HCT116 (cell line): ENCODE data around the gene MYRF. TPM values are rescaled to one million over a fixed set of nuclear protein-coding genes. Genes with fewer than 3 reads are reported as not detected.

Source experiments
- ATAC-seq: fragments of 200-7000 bp; cut with Tn5 transposase; 2 replicates; pipeline ENCODE4 v1.9.1; 2020; ENCODE audit warnings: mild to moderate bottlenecking, moderate library complexity
- BruUV-seq: library from RNA; stranded (reverse); fragments of 400-500 nt; replicated peaks from 2 replicates; lab custom pipeline; 2021; lab: Mats Ljungman, UMichigan
- CTCF ChIA-PET: fragments of 300-600 bp; sonication (Branson Sonifier 250); formaldehyde crosslinking; loops from one replicate; lab custom pipeline; 2021; ENCODE audit warnings: antibody characterized with exemption; lab: Charles Lee
- POLR2A ChIA-PET: fragments of 300-600, 350-600 bp; sonication (Branson Sonifier 250); formaldehyde crosslinking; loops from one replicate; lab custom pipeline; 2021; ENCODE audit warnings: antibody characterized with exemption; lab: Charles Lee
- RAD21 ChIA-PET, 2 experiments: fragments of 300-600 bp; sonication (Branson Sonifier 250); formaldehyde crosslinking; loops; one replicate each; lab custom pipeline; 2023; ENCODE audit warnings: low total read pairs in 2 of 2; ENCODE audit not compliant: uncharacterized antibody in 2 of 2, unreplicated experiment in 2 of 2, low non-redundant PET in 1 of 2; lab: Charles Lee
- DNase-seq: peaks from one replicate; pipeline ENCODE4 v3.0.0-alpha.2; 2010; ENCODE audit warnings: low read depth, low spot score
- H2AFZ ChIP-seq: fragments of 200-600 bp; shearing (Covaris generic), sonication (generic); 2 replicates; pipeline ENCODE4 v1.6.1; 2017; ENCODE audit warnings: low read depth, mixed run types, mixed read lengths, antibody characterized with exemption, low read length; ENCODE audit not compliant: poor library complexity, severe bottlenecking
- H3K27ac ChIP-seq: 2 replicates; pipeline ENCODE4 v1.5.1; 2012; ENCODE audit warnings: low read depth, low read length
- H3K27me3 ChIP-seq: fragments of 200-600 bp; sonication (generic); 2 replicates; pipeline ENCODE4 v1.6.1; 2016; ENCODE audit warnings: mixed run types, low read length, mixed read lengths; ENCODE audit not compliant: insufficient read depth
- H3K36me3 ChIP-seq, 2 experiments: fragments of 200-500 bp in 1 of 2; fragments of 200-600 bp in 1 of 2; sonication (Bioruptor generic) in 1 of 2; sonication (generic) in 1 of 2; 2 replicates each; pipeline versions ENCODE4 v1.5.1 to v1.6.1; 2014 to 2016; ENCODE audit warnings: low read length in 2 of 2, inconsistent platforms in 1 of 2, mixed read lengths in 1 of 2, mixed run types in 1 of 2; ENCODE audit not compliant: insufficient read depth in 2 of 2, control insufficient read depth in 1 of 2
- H3K4me1 ChIP-seq, 2 experiments: fragments of 200-600 bp in 1 of 2; sonication (generic) in 1 of 2; 2 replicates each; pipeline versions ENCODE4 v1.5.1 to v1.6.1; 2012 to 2017; ENCODE audit warnings: low read length in 2 of 2, inconsistent platforms in 1 of 2, mild to moderate bottlenecking in 1 of 2, mixed read lengths in 1 of 2, mixed run types in 1 of 2, moderate library complexity in 1 of 2; ENCODE audit not compliant: insufficient read depth in 2 of 2, control insufficient read depth in 1 of 2
- H3K4me2 ChIP-seq: fragments of 200-600 bp; sonication (generic); 2 replicates; pipeline ENCODE4 v1.6.1; 2017; ENCODE audit warnings: mixed run types, low read length, mixed read lengths
- H3K4me3 ChIP-seq, 2 experiments: fragments of 200-600 bp in 1 of 2; sonication (generic) in 1 of 2; replicated peaks in 1 of 2; 2 replicates each; pipeline ENCODE4 v1.5.1; 2011 to 2016; ENCODE audit warnings: low read length in 2 of 2, control low read depth in 1 of 2, low read depth in 1 of 2, mild to moderate bottlenecking in 1 of 2, mixed read lengths in 1 of 2, mixed run types in 1 of 2
- H3K79me2 ChIP-seq: fragments of 200-600 bp; sonication (generic); 2 replicates; pipeline ENCODE4 v1.6.1; 2017; ENCODE audit warnings: mild to moderate bottlenecking, mixed run types, low read length, moderate library complexity, mixed read lengths; ENCODE audit not compliant: insufficient read depth
- H3K9ac ChIP-seq: fragments of 200-600 bp; sonication (generic); 2 replicates; pipeline ENCODE4 v1.6.1; 2016; ENCODE audit warnings: low read length, mixed read lengths
- H3K9me2 ChIP-seq: fragments of 200-600 bp; sonication (generic), shearing (Covaris generic); 2 replicates; pipeline ENCODE4 v1.6.1; 2017; ENCODE audit warnings: mixed run types, mild to moderate bottlenecking, moderate library complexity; ENCODE audit not compliant: insufficient read depth
- H3K9me3 ChIP-seq, 2 experiments: fragments of 200-500 bp in 1 of 2; fragments of 200-600 bp in 1 of 2; sonication (Bioruptor generic) in 1 of 2; sonication (generic) in 1 of 2; 2 replicates each; pipeline ENCODE4 v1.6.1; 2014 to 2017; ENCODE audit warnings: low read length in 2 of 2, mixed read lengths in 2 of 2, inconsistent platforms in 1 of 2, low read depth in 1 of 2, mild to moderate bottlenecking in 1 of 2, mixed run types in 1 of 2, moderate library complexity in 1 of 2; ENCODE audit not compliant: control insufficient read depth in 1 of 2, insufficient read depth in 1 of 2
- H4K20me1 ChIP-seq: fragments of 200-600 bp; sonication (generic), shearing (Covaris generic); 2 replicates; pipeline ENCODE4 v1.6.1; 2017; ENCODE audit warnings: mixed run types, mild to moderate bottlenecking, moderate library complexity; ENCODE audit not compliant: insufficient read depth
- ATF3 ChIP-seq: IDR thresholded peaks from 2 replicates; pipeline ENCODE4 v1.6.1; 2012
- CBX3 ChIP-seq: IDR thresholded peaks from 2 replicates; pipeline ENCODE4 v1.6.1; 2012; ENCODE audit warnings: low read depth
- CEBPB ChIP-seq: IDR thresholded peaks from 2 replicates; pipeline ENCODE4 v1.6.1; 2012; ENCODE audit warnings: low read depth
- EGR1 ChIP-seq: IDR thresholded peaks from 2 replicates; pipeline ENCODE4 v1.6.1; 2012; ENCODE audit warnings: low read depth
- ELF1 ChIP-seq: IDR thresholded peaks from 2 replicates; pipeline ENCODE4 v1.6.1; 2012; ENCODE audit warnings: low read depth, borderline replicate concordance
- MAX ChIP-seq: IDR thresholded peaks from 2 replicates; pipeline ENCODE4 v1.6.1; 2012
- POLR2AphosphoS5 ChIP-seq: IDR thresholded peaks from 2 replicates; pipeline ENCODE4 v1.6.1; 2011; ENCODE audit warnings: mild to moderate bottlenecking, low read depth, low read length, moderate library complexity
- SIN3A ChIP-seq: IDR thresholded peaks from 2 replicates; pipeline ENCODE4 v1.6.1; 2012; ENCODE audit warnings: low read depth
- SP1 ChIP-seq: IDR thresholded peaks from 2 replicates; pipeline ENCODE4 v1.6.1; 2012; ENCODE audit warnings: low read depth
- SRF ChIP-seq: IDR thresholded peaks from 2 replicates; pipeline ENCODE4 v1.6.1; 2012; ENCODE audit warnings: low read depth
- YY1 ChIP-seq: IDR thresholded peaks from 2 replicates; pipeline ENCODE4 v1.6.1; 2011; ENCODE audit warnings: low read length, low read depth, moderate library complexity, mild to moderate bottlenecking; ENCODE audit not compliant: insufficient replicate concordance; ENCODE audit errors: extremely low read depth
- ZNF274 ChIP-seq: fragments of 200-500 bp; sonication (Bioruptor generic); IDR thresholded peaks from 2 replicates; pipeline ENCODE4 v1.6.1; 2014; ENCODE audit warnings: mild to moderate bottlenecking, low read depth, low read length, inconsistent platforms
- intact Hi-C: fragments of 100-400 bp; cut with micrococcal nuclease; formaldehyde crosslinking; loops from 2 replicates; pipeline ENCODE4 v1.10.0; 2022
- total RNA-seq: library from RNA; stranded (reverse); gene quantifications from one replicate; pipeline ENCODE4 v1.2.1, GENCODE V29; 2021; ENCODE audit not compliant: unreplicated experiment

The MYRF gene
- total RNA-seq, 1 experiment from 2014 or later: 52.3 TPM

GRCh38 chr11:61724437-61724836, 28.0 kb upstream of the MYRF start:
- no peaks in the 10 kb centered on the region for H3K9me2 ChIP-seq
- 0 out of 2 replicates have a peak, but pooled peaks cover 3% of the 10 kb centered on the region for H3K27me3 ChIP-seq
- no peak overlapping the region for H2AFZ ChIP-seq
- H3K79me2 ChIP-seq: no peaks in the 10 kb centered on the region
- H3K4me3 ChIP-seq: no peak overlapping the region
- no peak overlapping the region for H3K9ac ChIP-seq
- no peak overlapping the region for H3K27ac ChIP-seq
- intact Hi-C loops: no loop called here
- H4K20me1 ChIP-seq: no peaks in the 10 kb centered on the region
- ATAC-seq: no peak
- TF ChIP-seq SP1 (no peak), EGR1 (no peak), SRF (no peak), CEBPB (no peak), MAX (no peak), SIN3A (no peak), YY1 (no peak), POLR2AphosphoS5 (no peak), CBX3 (no peak), ATF3 (no peak), ELF1 (no peak), ZNF274 (no peak)
- TF ChIP-seq, all 23 proteins: peak for 0
- DNase-seq: no peak
- H3K9me3 ChIP-seq: no peaks in the 10 kb centered on the region
- H3K4me1 ChIP-seq: peaks cover 15 to 22% of the 10 kb centered on the region in 2 experiments
- CTCF ChIA-PET: interaction anchor here (1.8 kb wide), 1 partner anchor 9 kb away, joined by 7 read pairs; no protein-coding TSS in a partner anchor
- RAD21 ChIA-PET: no interaction called here
- no TSS peak for BruUV-seq
- POLR2A ChIA-PET: no interaction called here
- H3K36me3 ChIP-seq: no peaks in the 10 kb centered on the region
- H3K4me2 ChIP-seq: no peak overlapping the region
